ENCODE data around the gene HAS3. TPM values are rescaled to one million over a fixed set of nuclear protein-coding genes. Genes with fewer than 3 reads are reported as not detected.
"Not testable (repeated sequence)": the region's sequence is repeated elsewhere in the genome, so short reads cannot be mapped to it uniquely, and the experiment has no call there.

The HAS3 gene
- total RNA-seq, 1 experiment from 2014 or later = 66.9 TPM

- TF ChIP-seq MLX (CRISPR knock-in tag; IDR thresholded peaks at IDR 0.05) (no peak), FOXK1 (CRISPR knock-in tag; IDR thresholded peaks at IDR 0.05) (no peak), MXD4 (CRISPR knock-in tag; IDR thresholded peaks at IDR 0.05; ENCODE audit: borderline replicate concordance) (no peak), AR (CRISPR knock-in tag; IDR thresholded peaks at IDR 0.05) (no peak), FOXP4 (CRISPR knock-in tag; IDR thresholded peaks at IDR 0.05) (no peak), NR3C1 (CRISPR knock-in tag; conservative IDR thresholded peaks at IDR 0.05; ENCODE audit: low read depth) (no peak)
Observed at GRCh38 chr16:69138608-69139007, 33.2 kb downstream of the HAS3 start (continued).

DNA sequence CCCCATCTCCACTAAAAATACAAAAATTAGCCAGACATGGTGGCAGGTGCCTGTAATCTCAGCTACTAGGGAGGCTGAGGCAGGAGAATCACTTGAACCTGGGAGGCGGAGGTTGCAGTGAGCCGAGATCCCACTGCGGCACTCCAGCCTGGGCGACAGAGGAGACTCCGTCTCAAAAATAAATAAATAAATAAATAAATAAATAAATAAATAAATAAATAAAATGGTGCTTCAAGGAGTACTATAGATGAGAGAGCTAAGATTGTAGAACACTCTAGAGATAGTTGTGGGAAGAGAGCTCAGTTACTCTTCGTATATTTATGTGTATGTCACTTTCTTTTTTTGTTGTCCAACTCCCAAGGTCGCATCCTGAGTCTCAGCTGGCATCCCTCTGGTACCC lies 34.0 kb downstream of the HAS3 start:
- ATAC-seq; H3K4me1 Mint-ChIP-seq; DNase-seq (ENCODE audit: low spot score); H3K27me3 Mint-ChIP-seq (ENCODE audit: low read depth); H3K9me3 Mint-ChIP-seq; H3K27ac Mint-ChIP-seq; H3K4me3 Mint-ChIP-seq; POLR2A ChIA-PET: not testable (repeated sequence)
- CTCF ChIA-PET = interaction anchor here (0.6 to 1.9 kb wide), 2 partner anchors 11 to 906 kb away, joined by 3 to 5 read pairs; no protein-coding TSS in a partner anchor
- H3K36me3 Mint-ChIP-seq = peaks cover 71% of the 10 kb centered on the region

DNA sequence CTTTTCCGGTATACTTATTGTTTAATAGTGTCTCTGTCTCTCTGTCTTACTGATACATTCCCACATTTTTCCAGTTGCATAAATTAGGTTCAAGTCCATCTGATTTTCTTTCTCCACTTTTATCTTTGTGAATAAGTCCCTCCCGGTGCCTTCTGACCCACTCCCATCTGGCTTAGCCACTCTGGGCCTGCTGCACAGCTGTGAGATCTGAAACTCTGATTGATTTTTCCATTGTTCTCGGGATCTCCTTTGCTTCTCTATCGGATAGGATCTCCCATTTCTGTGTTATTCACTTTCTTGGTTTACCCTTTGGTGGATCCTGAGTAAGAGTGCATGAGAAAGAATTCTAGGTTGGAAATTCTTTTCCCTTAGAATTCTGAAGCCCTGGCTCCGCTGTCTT lies 35.6 kb downstream of the HAS3 start:
- H3K36me3 Mint-ChIP-seq = peaks cover 78% of the 10 kb centered on the region
- ATAC-seq (no peak), DNase-seq (ENCODE audit: low spot score) (no peak)
- no peak overlapping the region for H3K4me3 Mint-ChIP-seq
- H3K27ac Mint-ChIP-seq = peak overlapping the region; percentile 54; the same call in 1 of the 2 replicates
- CTCF ChIA-PET = interaction anchor here (1.9 kb wide), 1 partner anchor 9 kb away, joined by 5 read pairs; no protein-coding TSS in a partner anchor
- no peaks in the 10 kb centered on the region for H3K4me1 Mint-ChIP-seq
- H3K27me3 Mint-ChIP-seq (ENCODE audit: low read depth) = no peaks in the 10 kb centered on the region
- no peaks in the 10 kb centered on the region for H3K9me3 Mint-ChIP-seq
- POLR2A ChIA-PET = interaction anchor here (0.7 kb wide), 1 partner anchor 263 kb away, joined by 3 read pairs; no protein-coding TSS in a partner anchor
- no peak for TF ChIP-seq ELF4 (CRISPR knock-in tag; IDR thresholded peaks at IDR 0.05; ENCODE audit: low read depth)
- no peak for TF ChIP-seq ATF6 (CRISPR knock-in tag; IDR thresholded peaks at IDR 0.05)
- no peak for TF ChIP-seq MXD4 (CRISPR knock-in tag; IDR thresholded peaks at IDR 0.05; ENCODE audit: borderline replicate concordance)
- no peak for TF ChIP-seq ZNF396 (CRISPR knock-in tag; IDR thresholded peaks at IDR 0.05; ENCODE audit: borderline replicate concordance)
- no peak for TF ChIP-seq ZNF219 (CRISPR knock-in tag; IDR thresholded peaks at IDR 0.05; ENCODE audit: borderline replicate concordance)
- TF ChIP-seq, protein P1, sequence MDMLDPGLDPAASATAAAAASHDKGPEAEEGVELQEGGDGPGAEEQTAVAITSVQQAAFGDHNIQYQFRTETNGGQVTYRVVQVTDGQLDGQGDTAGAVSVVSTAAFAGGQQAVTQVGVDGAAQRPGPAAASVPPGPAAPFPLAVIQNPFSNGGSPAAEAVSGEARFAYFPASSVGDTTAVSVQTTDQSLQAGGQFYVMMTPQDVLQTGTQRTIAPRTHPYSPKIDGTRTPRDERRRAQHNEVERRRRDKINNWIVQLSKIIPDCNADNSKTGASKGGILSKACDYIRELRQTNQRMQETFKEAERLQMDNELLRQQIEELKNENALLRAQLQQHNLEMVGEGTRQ (CRISPR knock-in tag; IDR thresholded peaks at IDR 0.05) = no peak
- no peak for TF ChIP-seq ZNF532 (CRISPR knock-in tag; IDR thresholded peaks at IDR 0.05; ENCODE audit: borderline replicate concordance)
- no peak for TF ChIP-seq SMAD3 (CRISPR knock-in tag; IDR thresholded peaks at IDR 0.05; ENCODE audit: borderline replicate concordance)
- no peak for TF ChIP-seq ATF1 (CRISPR knock-in tag; IDR thresholded peaks at IDR 0.05)
- TF ChIP-seq, protein P2, sequence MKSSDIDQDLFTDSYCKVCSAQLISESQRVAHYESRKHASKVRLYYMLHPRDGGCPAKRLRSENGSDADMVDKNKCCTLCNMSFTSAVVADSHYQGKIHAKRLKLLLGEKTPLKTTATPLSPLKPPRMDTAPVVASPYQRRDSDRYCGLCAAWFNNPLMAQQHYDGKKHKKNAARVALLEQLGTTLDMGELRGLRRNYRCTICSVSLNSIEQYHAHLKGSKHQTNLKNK (CRISPR knock-in tag; IDR thresholded peaks at IDR 0.05) = no peak
- no peak for TF ChIP-seq GABPB1 (CRISPR knock-in tag; IDR thresholded peaks at IDR 0.05)
- TF ChIP-seq SOX15 (CRISPR knock-in tag; IDR thresholded peaks at IDR 0.05) = no peak
